Superior temporal gyrus (tissue), 1 donor: ENCODE measurements around the gene FBL.
"Not testable (repeated sequence)": the region's sequence is repeated elsewhere in the genome, so short reads cannot be mapped to it uniquely, and the experiment has no call there.

Source experiments
- DNase-seq: peaks from one replicate; pipeline ENCODE4 v3.0.0-alpha.2; 2016; ENCODE audit errors: extremely low spot score

FBL gene

GRCh38 chr19:39824143-39825092, 21.8 kb downstream of the FBL start:
- DNase-seq, result peak; percentile 98

- DNase-seq, result no peak
Measured at GRCh38 chr19:39823686-39824085, 22.5 kb downstream of the FBL start.

GRCh38 chr19:39820696-39821095, 25.5 kb downstream of the FBL start:
- no peak for DNase-seq

- no peak for DNase-seq
Measured at GRCh38 chr19:39819786-39820185, 26.4 kb downstream of the FBL start.

GRCh38 chr19:39818626-39819097, 27.5 kb downstream of the FBL start:
- no peak for DNase-seq

- DNase-seq, result no peak
Measured at GRCh38 chr19:39817888-39818561, 28.2 kb downstream of the FBL start.

GRCh38 chr19:39816287-39817048, 29.7 kb downstream of the FBL start:
- no peak for DNase-seq

GRCh38 chr19:39814595-39814994, 31.6 kb downstream of the FBL start:
- DNase-seq, result no peak

GRCh38 chr19:39814111-39814510, 32.1 kb downstream of the FBL start:
- not testable (repeated sequence) for DNase-seq

GRCh38 chr19:39813264-39813993, 32.8 kb downstream of the FBL start:
- no peak for DNase-seq

- DNase-seq, result no peak
Measured at GRCh38 chr19:39811064-39811463, 35.1 kb downstream of the FBL start.

- DNase-seq, result no peak
Measured at GRCh38 chr19:39810424-39810823, 35.8 kb downstream of the FBL start.

GRCh38 chr19:39809368-39809767, 36.8 kb downstream of the FBL start:
- DNase-seq, result no peak

- not testable (repeated sequence) for DNase-seq
Measured at GRCh38 chr19:39808688-39809087, 37.5 kb downstream of the FBL start.

GRCh38 chr19:39807846-39808364, 38.3 kb downstream of the FBL start:
- no peak for DNase-seq

GRCh38 chr19:39805104-39805503, 41.1 kb downstream of the FBL start:
- no peak for DNase-seq

GRCh38 chr19:39802958-39803357, 43.2 kb downstream of the FBL start:
- DNase-seq, result no peak

GRCh38 chr19:39797083-39797482, 49.1 kb downstream of the FBL start:
- DNase-seq, result no peak

- DNase-seq, result no peak
Measured at GRCh38 chr19:39796000-39796498, 50.1 kb downstream of the FBL start.

- no peak for DNase-seq
Measured at GRCh38 chr19:39795001-39795400, 51.2 kb downstream of the FBL start.

- peak; percentile 81 for DNase-seq
Measured at GRCh38 chr19:39792999-39793546, 53.1 kb downstream of the FBL start.
